Smooth muscle cell (in vitro differentiated cells): ENCODE results near the gene PLEKHG5. TPM values are rescaled to one million over a fixed set of nuclear protein-coding genes. Genes with fewer than 3 reads are reported as not detected.
A peak's percentile ranks its signal among the peaks of the same experiment; 100 is the strongest.

Experiments used
- DNase-seq: peaks from one replicate; lab custom pipeline; 2025; ENCODE audit not compliant: unreplicated experiment; lab: John Stamatoyannopoulos, UW
- H2AFZ ChIP-seq: fragments of 200-600 bp; sonication (generic); 2 replicates; pipeline ENCODE4 v1.6.0; 2016; ENCODE audit warnings: antibody characterized with exemption, low read depth, mild to moderate bottlenecking
- H3F3A ChIP-seq: fragments of 200-600 bp; sonication (generic); 2 replicates; pipeline ENCODE4 v1.6.0; 2017; ENCODE audit warnings: antibody characterized with exemption, low read depth
- H3K27ac ChIP-seq: fragments of 200-600 bp; sonication (generic); 2 replicates; pipeline ENCODE4 v1.5.1; 2016; ENCODE audit warnings: low read depth, mild to moderate bottlenecking
- H3K27me3 ChIP-seq: fragments of 200-600 bp; sonication (generic); 2 replicates; pipeline ENCODE4 v1.6.1; 2016; ENCODE audit warnings: low read depth, mild to moderate bottlenecking
- H3K36me3 ChIP-seq: fragments of 200-600 bp; sonication (generic); 2 replicates; pipeline ENCODE4 v1.5.1; 2016; ENCODE audit warnings: low read depth
- H3K4me1 ChIP-seq: fragments of 200-600 bp; sonication (generic); 2 replicates; pipeline ENCODE4 v1.5.1; 2016; ENCODE audit warnings: low read depth
- H3K4me2 ChIP-seq: fragments of 200-600 bp; sonication (generic); 2 replicates; pipeline ENCODE4 v1.6.0; 2016; ENCODE audit warnings: mild to moderate bottlenecking
- H3K4me3 ChIP-seq: fragments of 200-600 bp; sonication (generic); 2 replicates; pipeline ENCODE4 v1.5.1; 2016; ENCODE audit warnings: mild to moderate bottlenecking
- H3K79me2 ChIP-seq: fragments of 200-600 bp; sonication (generic); 2 replicates; pipeline ENCODE4 v1.6.0; 2016; ENCODE audit warnings: low read depth, mild to moderate bottlenecking
- H3K9ac ChIP-seq: fragments of 200-600 bp; sonication (generic); 2 replicates; pipeline ENCODE4 v1.6.0; 2016; ENCODE audit warnings: low read depth
- H3K9me3 ChIP-seq: fragments of 200-600 bp; sonication (generic); replicated peaks from 2 replicates; pipeline ENCODE4 v1.5.1; 2016; ENCODE audit warnings: low read depth
- H4K20me1 ChIP-seq: fragments of 200-600 bp; sonication (generic); 2 replicates; pipeline ENCODE4 v1.6.0; 2016; ENCODE audit warnings: low read depth
- WGBS: methylation state at CpG from one replicate; pipeline ENCODE4 v1.1.7; 2016; ENCODE audit warnings: low lambda C conversion rate; 5-methylcytosine and 5-hydroxymethylcytosine counted together
- polyA plus RNA-seq: library from polyadenylated mRNA; unstranded; fragments of >200 nt; fragmentation: Nextera tagmentation; extraction: Ambion mirVana; gene quantifications from 2 replicates; pipeline ENCODE4 v1.2.1, GENCODE V29; 2016
- total RNA-seq: library from RNA; depleted of rRNA; stranded (reverse); fragments of >200 nt; gene quantifications from 2 replicates; pipeline ENCODE4 v1.2.3, GENCODE V29; 2014
- TF ChIP-seq, protein P1 (sequence below): fragments of 200-600 bp; sonication (generic); IDR thresholded peaks from 2 replicates; pipeline ENCODE4 v1.5.1; 2017; ENCODE audit warnings: borderline replicate concordance, mild to moderate bottlenecking, antibody characterized with exemption; ENCODE audit not compliant: insufficient read depth, poor library complexity, severe bottlenecking

Gene PLEKHG5
- total and polyA plus RNA-seq, 2 experiments from 2014 or later = 10.6 to 14.5 TPM

DNA sequence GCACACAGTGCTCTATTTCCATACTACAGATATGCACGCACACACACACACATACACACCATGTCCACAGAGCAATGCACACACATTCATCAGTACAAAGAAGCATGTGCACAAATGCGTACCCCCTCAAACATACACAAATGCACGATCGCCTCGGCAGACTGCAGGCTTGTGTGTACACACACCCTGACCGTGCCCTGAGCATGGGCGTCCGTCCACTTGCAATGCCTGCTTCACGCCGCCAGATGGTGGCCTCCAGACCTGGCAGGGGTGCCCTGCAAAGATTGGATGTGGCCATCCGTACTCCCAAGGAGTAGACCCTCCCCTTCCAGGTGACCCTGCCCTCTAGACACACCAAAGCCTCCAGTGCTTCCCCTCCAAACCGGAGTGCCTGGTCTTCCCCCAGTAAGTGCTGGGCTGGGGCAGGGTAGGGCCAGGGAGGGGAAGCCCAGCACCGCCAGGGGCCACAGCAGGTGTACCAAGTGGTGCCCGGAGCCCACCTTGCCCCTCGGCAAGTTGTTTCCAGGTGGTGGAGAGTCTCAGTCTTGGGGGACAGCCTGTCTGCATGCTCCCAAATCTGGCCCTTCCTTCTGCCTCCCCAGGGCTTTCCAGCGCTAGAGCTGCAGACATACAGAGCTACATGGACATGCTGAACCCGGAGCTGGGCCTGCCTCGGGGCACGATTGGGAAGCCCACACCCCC lies 46.3 kb downstream of the PLEKHG5 start:
- Histone ChIP-seq H3K4me2 (no peak overlapping the region), H3K36me3 (no peaks in the 10 kb centered on the region), H3F3A (no peaks in the 10 kb centered on the region), H3K27me3 (peaks cover 58% of the 10 kb centered on the region), H3K9me3 (no peaks in the 10 kb centered on the region), H2AFZ (no peak overlapping the region), H3K4me3 (no peak overlapping the region), H3K27ac (no peak overlapping the region), H4K20me1 (no peaks in the 10 kb centered on the region), H3K79me2 (no peaks in the 10 kb centered on the region), H3K4me1 (peaks cover 4% of the 10 kb centered on the region), H3K9ac (no peak overlapping the region)
- WGBS = 61% methylated on average over 19 of the region's 19 CpGs
- no peak for DNase-seq
- TF ChIP-seq, protein P1, sequence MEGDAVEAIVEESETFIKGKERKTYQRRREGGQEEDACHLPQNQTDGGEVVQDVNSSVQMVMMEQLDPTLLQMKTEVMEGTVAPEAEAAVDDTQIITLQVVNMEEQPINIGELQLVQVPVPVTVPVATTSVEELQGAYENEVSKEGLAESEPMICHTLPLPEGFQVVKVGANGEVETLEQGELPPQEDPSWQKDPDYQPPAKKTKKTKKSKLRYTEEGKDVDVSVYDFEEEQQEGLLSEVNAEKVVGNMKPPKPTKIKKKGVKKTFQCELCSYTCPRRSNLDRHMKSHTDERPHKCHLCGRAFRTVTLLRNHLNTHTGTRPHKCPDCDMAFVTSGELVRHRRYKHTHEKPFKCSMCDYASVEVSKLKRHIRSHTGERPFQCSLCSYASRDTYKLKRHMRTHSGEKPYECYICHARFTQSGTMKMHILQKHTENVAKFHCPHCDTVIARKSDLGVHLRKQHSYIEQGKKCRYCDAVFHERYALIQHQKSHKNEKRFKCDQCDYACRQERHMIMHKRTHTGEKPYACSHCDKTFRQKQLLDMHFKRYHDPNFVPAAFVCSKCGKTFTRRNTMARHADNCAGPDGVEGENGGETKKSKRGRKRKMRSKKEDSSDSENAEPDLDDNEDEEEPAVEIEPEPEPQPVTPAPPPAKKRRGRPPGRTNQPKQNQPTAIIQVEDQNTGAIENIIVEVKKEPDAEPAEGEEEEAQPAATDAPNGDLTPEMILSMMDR = peak; percentile 50

DNA sequence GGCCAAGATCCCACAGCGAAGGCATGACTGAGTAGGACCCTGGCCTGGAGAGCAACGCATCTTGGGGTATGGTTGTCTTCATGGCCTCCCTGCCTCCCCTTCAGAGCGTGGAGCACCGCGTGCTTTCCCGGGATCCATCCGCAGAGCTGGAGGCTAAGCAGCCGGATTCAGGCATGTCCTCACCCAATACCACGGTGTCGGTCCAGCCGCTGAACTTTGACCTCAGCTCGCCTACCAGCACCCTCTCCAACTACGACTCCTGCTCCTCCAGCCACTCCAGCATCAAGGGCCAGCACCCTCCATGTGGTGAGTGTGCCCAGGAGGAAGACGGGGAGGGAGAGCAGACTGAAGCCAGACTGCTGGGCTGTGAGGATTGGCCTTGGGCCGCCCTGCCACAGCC lies 47.1 kb downstream of the PLEKHG5 start:
- no peak overlapping the region for H3K4me3 ChIP-seq

DNA sequence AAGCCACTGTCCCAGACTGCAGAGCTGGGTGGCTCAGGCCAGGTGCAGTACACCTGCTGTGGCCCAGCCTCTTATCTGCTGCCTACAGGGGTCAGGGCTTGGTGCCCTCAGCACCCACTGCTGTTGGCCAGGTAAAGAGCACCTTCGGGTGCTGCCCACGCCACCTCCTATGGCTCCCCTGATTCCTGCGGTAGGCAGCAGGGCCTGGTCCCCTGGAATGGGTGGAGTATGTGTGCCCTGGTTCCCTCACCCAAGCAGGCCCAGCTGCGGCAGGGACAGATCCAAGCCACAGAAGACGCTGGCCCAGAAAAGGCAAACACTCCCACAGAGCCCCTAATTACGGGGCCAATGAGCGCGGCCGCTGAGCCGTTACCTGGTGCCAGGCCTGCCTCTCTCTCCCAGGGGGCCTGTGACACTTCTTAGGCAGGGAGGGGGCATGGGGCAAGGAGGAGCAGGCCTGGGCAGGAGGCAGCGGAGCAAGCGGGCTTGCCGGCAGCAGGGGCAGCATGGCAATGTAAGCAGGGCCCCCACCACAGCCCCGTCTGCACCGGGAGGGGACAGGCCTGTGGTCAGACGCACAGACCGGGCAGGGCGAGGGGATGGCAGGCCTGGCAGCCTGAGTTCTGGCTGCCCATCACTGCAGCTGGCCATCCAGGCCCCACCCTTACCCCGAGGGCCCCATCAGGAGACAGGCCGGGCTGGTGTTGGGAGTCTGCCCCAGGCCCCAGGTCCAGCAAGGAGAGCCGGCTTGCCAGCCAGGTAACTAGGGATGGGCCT lies 47.9 kb downstream of the PLEKHG5 start:
- H3F3A ChIP-seq = no peaks in the 10 kb centered on the region
- no peaks in the 10 kb centered on the region for H4K20me1 ChIP-seq
- no peak overlapping the region for H3K4me3 ChIP-seq
- no peaks in the 10 kb centered on the region for H3K9me3 ChIP-seq
- peaks cover 4% of the 10 kb centered on the region for H3K4me1 ChIP-seq
- no peak overlapping the region for H2AFZ ChIP-seq
- H3K4me2 ChIP-seq = no peak overlapping the region
- TF ChIP-seq, protein P1 = no peak
- peaks cover 47% of the 10 kb centered on the region for H3K27me3 ChIP-seq
- H3K27ac ChIP-seq = no peak overlapping the region
- H3K79me2 ChIP-seq = no peaks in the 10 kb centered on the region
- no peak overlapping the region for H3K9ac ChIP-seq
- DNase-seq = no peak
- no peaks in the 10 kb centered on the region for H3K36me3 ChIP-seq
- WGBS = 93% methylated on average over 21 of the region's 21 CpGs

More for the DNA sequence above, 47.1 kb downstream of the PLEKHG5 start:
- H3K9ac ChIP-seq = no peak overlapping the region
- peaks cover 4% of the 10 kb centered on the region for H3K4me1 ChIP-seq
- no peaks in the 10 kb centered on the region for H3K36me3 ChIP-seq
- H3K79me2 ChIP-seq = no peaks in the 10 kb centered on the region
- H3K9me3 ChIP-seq = no peaks in the 10 kb centered on the region
- no peak overlapping the region for H2AFZ ChIP-seq
- no peak overlapping the region for H3K4me2 ChIP-seq
- no peaks in the 10 kb centered on the region for H4K20me1 ChIP-seq
- TF ChIP-seq, protein P1 = no peak
- 86% methylated on average over 13 of the region's 15 CpGs for WGBS
- DNase-seq = no peak
- H3F3A ChIP-seq = no peaks in the 10 kb centered on the region
- peaks cover 56% of the 10 kb centered on the region for H3K27me3 ChIP-seq
- H3K27ac ChIP-seq = no peak overlapping the region
